Skeletal muscle satellite cell (primary cell): ENCODE measurements around the gene DCP1A. TPM values are rescaled to one million over a fixed set of nuclear protein-coding genes. Genes with fewer than 3 reads are reported as not detected.
"Not testable (repeated sequence)": the region's sequence is repeated elsewhere in the genome, so short reads cannot be mapped to it uniquely, and the experiment has no call there.

Source experiments
- H3K27me3 ChIP-seq: 2 replicates; pipeline ENCODE4 v1.7.0; 2013; ENCODE audit warnings: low read length; ENCODE audit not compliant: control insufficient read depth, insufficient read depth
- H3K36me3 ChIP-seq: 2 replicates; pipeline ENCODE4 v1.7.0; 2013; ENCODE audit warnings: mild to moderate bottlenecking, control low read depth, low read length; ENCODE audit not compliant: insufficient read depth
- H3K4me1 ChIP-seq: 2 replicates; pipeline ENCODE4 v1.7.0; 2013; ENCODE audit warnings: low read length; ENCODE audit not compliant: control insufficient read depth, insufficient read depth
- H3K4me2 ChIP-seq: 2 replicates; pipeline ENCODE4 v1.7.0; 2013; ENCODE audit warnings: mild to moderate bottlenecking, low read length
- H3K4me3 ChIP-seq: 2 replicates; pipeline ENCODE4 v1.7.0; 2013; ENCODE audit warnings: low read length
- H3K9ac ChIP-seq: 2 replicates; pipeline ENCODE4 v1.7.0; 2013; ENCODE audit warnings: mild to moderate bottlenecking, low read depth, low read length, moderate library complexity
- H3K9me3 ChIP-seq: replicated peaks from 2 replicates; pipeline ENCODE4 v1.7.0; 2013; ENCODE audit warnings: mild to moderate bottlenecking, control low read depth, low read length
- total RNA-seq: library from RNA; depleted of rRNA; stranded (reverse); fragments of >200 nt; gene quantifications from 2 replicates; pipeline ENCODE4 v1.2.3, GENCODE V29; 2012; rRNA removed

The DCP1A gene
- total RNA-seq: 10.9 and 11.7 TPM in 2 replicates

DNA sequence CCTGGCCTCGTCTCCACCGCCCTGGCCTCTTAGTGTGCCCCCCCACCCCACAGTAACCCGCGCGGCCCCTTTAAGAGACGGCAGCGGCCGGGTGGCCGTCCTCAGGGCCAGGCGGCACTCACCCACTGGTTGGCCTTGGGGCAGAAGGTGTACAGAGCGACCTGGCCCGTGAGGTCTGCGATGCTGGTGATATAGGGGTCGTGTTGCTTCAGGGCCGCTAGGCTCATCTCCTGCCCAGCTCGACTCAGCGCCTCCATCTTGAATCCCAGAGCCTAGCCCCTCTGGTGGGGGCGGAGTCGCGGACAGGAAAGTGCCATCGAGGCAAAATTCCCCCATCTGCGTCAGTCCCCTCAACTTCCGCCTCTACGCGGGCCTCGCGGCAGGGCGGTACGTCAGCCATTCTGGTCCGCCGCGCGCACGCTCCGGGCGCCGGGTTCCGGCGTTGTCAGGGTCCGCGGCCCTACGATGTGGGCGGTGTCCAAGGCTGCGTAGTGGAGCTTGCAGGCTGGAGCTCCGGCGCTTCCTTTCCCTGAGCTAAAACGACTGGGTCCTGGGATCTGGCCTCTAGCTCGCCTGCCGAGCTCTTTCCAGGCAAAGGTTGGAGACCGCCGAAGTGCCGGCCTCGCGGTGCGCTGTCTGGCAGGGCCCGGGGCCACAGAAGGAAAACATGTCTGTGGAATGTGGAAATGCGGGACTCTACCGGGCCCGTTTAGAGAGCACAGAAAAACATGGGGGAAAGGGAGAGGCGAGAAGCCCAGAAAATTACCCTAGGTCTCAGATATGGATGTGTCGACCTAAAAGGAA, at the start of gene DCP1A:
TSS of gene DCP1A (minus strand) at position 283 of the 804 bp plus-strand sequence. CDS start at position 257, 26 bp downstream.
- Histone ChIP-seq H3K9me3 (no peaks in the 10 kb centered on the region), H3K4me2 (peak within 1 kb of the TSS; percentile 91), H3K27me3 (no peaks in the 10 kb centered on the region), H3K9ac (peak within 1 kb of the TSS; percentile 97), H3K4me3 (peak within 1 kb of the TSS; percentile 94), H3K36me3 (peaks cover 8% of the 10 kb centered on the region), H3K4me1 (peaks cover 11% of the 10 kb centered on the region)

GRCh38 chr3:53384465-53385423, 37.4 kb upstream of the DCP1A start:
- Histone ChIP-seq H3K27me3 (peaks cover 7% of the 10 kb centered on the region), H3K9me3 (no peaks in the 10 kb centered on the region), H3K9ac (no peak overlapping the region), H3K36me3 (no peaks in the 10 kb centered on the region), H3K4me3 (no peak overlapping the region), H3K4me1 (no peaks in the 10 kb centered on the region), H3K4me2 (no peak overlapping the region)

DNA sequence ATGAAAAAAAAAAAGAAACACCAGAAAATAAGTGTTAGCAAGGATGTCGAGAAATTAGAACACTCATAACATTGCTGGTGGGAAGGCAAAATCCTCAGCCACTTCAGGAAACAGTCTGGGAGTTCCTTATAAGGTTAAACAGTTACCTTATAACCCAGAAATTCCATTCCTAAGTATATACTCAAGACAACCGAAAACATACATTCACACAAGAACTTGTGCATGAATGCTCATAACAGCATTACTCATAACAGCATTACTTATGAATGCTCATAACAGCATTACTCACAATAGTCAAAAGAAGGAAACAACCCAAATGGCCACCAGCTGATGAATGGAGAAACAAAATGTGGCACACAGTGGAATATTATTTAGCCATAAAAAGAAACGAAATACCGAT, 34.8 kb upstream of the DCP1A start:
- no peaks in the 10 kb centered on the region for H3K36me3 ChIP-seq
- no peaks in the 10 kb centered on the region for H3K4me1 ChIP-seq
- peaks cover 17% of the 10 kb centered on the region for H3K27me3 ChIP-seq
- H3K4me2 ChIP-seq: no peak overlapping the region
- no peaks in the 10 kb centered on the region for H3K9me3 ChIP-seq
- no peak overlapping the region for H3K4me3 ChIP-seq
- no peak overlapping the region for H3K9ac ChIP-seq

GRCh38 chr3:53380306-53380705, 33.0 kb upstream of the DCP1A start:
- H3K4me1 ChIP-seq: no peaks in the 10 kb centered on the region
- H3K4me2 ChIP-seq: no peak overlapping the region
- H3K9me3 ChIP-seq: no peaks in the 10 kb centered on the region
- H3K4me3 ChIP-seq: no peak overlapping the region
- peaks cover 17% of the 10 kb centered on the region for H3K27me3 ChIP-seq
- H3K9ac ChIP-seq: no peak overlapping the region
- H3K36me3 ChIP-seq: no peaks in the 10 kb centered on the region

GRCh38 chr3:53379898-53380297, 32.6 kb upstream of the DCP1A start:
- H3K9ac ChIP-seq: no peak overlapping the region
- no peaks in the 10 kb centered on the region for H3K9me3 ChIP-seq
- H3K27me3 ChIP-seq: peaks cover 17% of the 10 kb centered on the region
- no peak overlapping the region for H3K4me2 ChIP-seq
- H3K36me3 ChIP-seq: no peaks in the 10 kb centered on the region
- no peaks in the 10 kb centered on the region for H3K4me1 ChIP-seq
- H3K4me3 ChIP-seq: no peak overlapping the region

GRCh38 chr3:53377794-53378193, 30.5 kb upstream of the DCP1A start:
- no peaks in the 10 kb centered on the region for H3K9me3 ChIP-seq
- H3K4me3 ChIP-seq: no peak overlapping the region
- no peaks in the 10 kb centered on the region for H3K36me3 ChIP-seq
- no peak overlapping the region for H3K9ac ChIP-seq
- no peaks in the 10 kb centered on the region for H3K4me1 ChIP-seq
- peaks cover 17% of the 10 kb centered on the region for H3K27me3 ChIP-seq
- no peak overlapping the region for H3K4me2 ChIP-seq

GRCh38 chr3:53376679-53377078, 29.3 kb upstream of the DCP1A start:
- Histone ChIP-seq H3K4me3 (no peak overlapping the region), H3K4me1 (no peaks in the 10 kb centered on the region), H3K9ac (no peak overlapping the region), H3K27me3 (peaks cover 20% of the 10 kb centered on the region), H3K4me2 (no peak overlapping the region), H3K9me3 (no peaks in the 10 kb centered on the region), H3K36me3 (no peaks in the 10 kb centered on the region)

DNA sequence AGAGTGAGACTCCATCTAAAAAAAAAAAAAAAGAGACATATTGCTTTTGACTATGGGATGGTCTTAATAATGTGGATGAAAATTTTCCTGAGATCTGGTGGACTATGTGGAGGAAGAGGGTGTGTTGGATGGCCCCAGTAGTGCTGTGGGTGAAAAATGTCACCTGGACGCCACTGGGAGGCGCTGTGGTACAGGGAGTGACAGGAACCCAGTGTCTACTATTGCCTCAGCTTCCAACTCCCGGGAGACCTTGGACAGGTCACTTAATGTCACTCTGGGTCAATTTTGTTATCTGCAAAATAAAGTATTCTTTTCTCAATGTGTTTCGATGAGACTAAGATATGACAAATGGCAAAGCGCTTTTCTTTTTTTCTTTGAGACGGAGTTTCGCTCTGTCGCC, 27.7 kb upstream of the DCP1A start:
- H3K36me3 ChIP-seq: no peaks in the 10 kb centered on the region
- H3K9me3 ChIP-seq: no peaks in the 10 kb centered on the region
- H3K9ac ChIP-seq: no peak overlapping the region
- H3K4me1 ChIP-seq: no peaks in the 10 kb centered on the region
- H3K27me3 ChIP-seq: peaks cover 19% of the 10 kb centered on the region
- H3K4me2 ChIP-seq: no peak overlapping the region
- H3K4me3 ChIP-seq: no peak overlapping the region

- H3K27me3 ChIP-seq, H3K4me3 ChIP-seq, H3K36me3 ChIP-seq, H3K4me1 ChIP-seq, H3K9ac ChIP-seq, H3K4me2 ChIP-seq, H3K9me3 ChIP-seq: not testable (repeated sequence)
These were observed 23.4 kb upstream of the DCP1A start for GRCh38 chr3:53370719-53371118.

GRCh38 chr3:53361852-53362251, 14.5 kb upstream of the DCP1A start:
- peaks cover 10% of the 10 kb centered on the region for H3K27me3 ChIP-seq
- H3K4me3 ChIP-seq: no peak overlapping the region
- no peak overlapping the region for H3K4me2 ChIP-seq
- no peaks in the 10 kb centered on the region for H3K4me1 ChIP-seq
- H3K36me3 ChIP-seq: no peaks in the 10 kb centered on the region
- H3K9ac ChIP-seq: no peak overlapping the region
- H3K9me3 ChIP-seq: no peaks in the 10 kb centered on the region

GRCh38 chr3:53357458-53357857, 10.1 kb upstream of the DCP1A start:
- Histone ChIP-seq H3K9ac (no peak overlapping the region), H3K4me3 (no peak overlapping the region), H3K4me2 (no peak overlapping the region), H3K27me3 (peaks cover 11% of the 10 kb centered on the region), H3K36me3 (no peaks in the 10 kb centered on the region), H3K4me1 (peaks cover 6% of the 10 kb centered on the region), H3K9me3 (no peaks in the 10 kb centered on the region)
